Gastroesophageal sphincter (tissue), 4 donors: ENCODE results near the gene SLC29A4. TPM values are rescaled to one million over a fixed set of nuclear protein-coding genes. Genes with fewer than 3 reads are reported as not detected.
"Not testable (repeated sequence)": the region's sequence is repeated elsewhere in the genome, so short reads cannot be mapped to it uniquely, and the experiment has no call there.

ENCODE experiments used
- ATAC-seq: fragments of 150-250 bp; one replicate; pipeline ENCODE4 v1.9.1; 2016; ENCODE audit warnings: mild to moderate bottlenecking, moderate library complexity
- H3K27ac ChIP-seq, 4 donors: fragments of 200-600 bp; sonication (generic) in 3 of 4; 1 replicate in 3 of 4; 2 replicates in 1 of 4; pipeline ENCODE4 v1.5.1; 2016 to 2019
- H3K27me3 ChIP-seq: fragments of 200-600 bp; sonication (generic); one replicate; pipeline ENCODE4 v1.5.1; 2019
- H3K36me3 ChIP-seq, 2 donors: fragments of 200-600 bp; sonication (generic); one replicate each; pipeline ENCODE4 v1.5.1; 2019; ENCODE audit warnings: control low read depth in 1 of 2
- H3K4me1 ChIP-seq, 3 donors: fragments of 200-600 bp; sonication (generic); 1 replicate in 2 of 3; 2 replicates in 1 of 3; pipeline ENCODE4 v1.5.1; 2016 to 2019; ENCODE audit warnings: control low read depth in 2 of 3
- H3K4me3 ChIP-seq, 2 donors: fragments of 200-600 bp; sonication (generic); one replicate each; pipeline ENCODE4 v1.5.1; 2019; ENCODE audit warnings: mild to moderate bottlenecking in 1 of 2, moderate library complexity in 1 of 2
- H3K9me3 ChIP-seq, 3 donors: fragments of 200-600 bp; sonication (generic); one replicate each; pipeline ENCODE4 v1.5.1; 2017 to 2019; ENCODE audit warnings: control low read depth in 2 of 3
- EP300 ChIP-seq: sonication (generic); formaldehyde crosslinking; IDR thresholded peaks from one replicate; pipeline ENCODE4 v1.6.1; 2017; ENCODE audit warnings: antibody characterized with exemption, mild to moderate bottlenecking
- POLR2A ChIP-seq, 2 donors: fragments of 450-650 bp; IDR thresholded peaks; one replicate each; pipeline ENCODE4 v1.6.1; 2017; ENCODE audit warnings: antibody characterized with exemption in 2 of 2, mild to moderate bottlenecking in 2 of 2, moderate library complexity in 1 of 2
- POLR2AphosphoS5 ChIP-seq: sonication (generic); formaldehyde crosslinking; IDR thresholded peaks from one replicate; pipeline ENCODE4 v1.6.1; 2017; ENCODE audit warnings: antibody characterized with exemption
- WGBS, 2 donors: methylation state at CpG; one replicate each; pipeline ENCODE4 v1.1.5; 2018; ENCODE audit warnings: low coverage in 1 of 2; 5-methylcytosine and 5-hydroxymethylcytosine counted together
- total RNA-seq, 4 donors: library from RNA; depleted of rRNA; stranded (reverse); fragments of >200 nt; gene quantifications; one replicate each; pipeline ENCODE4 v1.1.0, GENCODE V29; 2016
- TF ChIP-seq, protein P1 (sequence below), 4 experiments: fragments of 200-600 bp in 2 of 4; fragments of 450-650 bp in 2 of 4; sonication (generic) in 1 of 4; IDR thresholded peaks; one replicate each; pipeline ENCODE4 v1.5.1; 2017 to 2019; ENCODE audit warnings: antibody characterized with exemption in 4 of 4, mild to moderate bottlenecking in 2 of 4, moderate library complexity in 2 of 4

SLC29A4 gene
- total RNA-seq, 4 donors from 2014 or later = 1.1 to 4.7 (median 2.4) TPM

DNA sequence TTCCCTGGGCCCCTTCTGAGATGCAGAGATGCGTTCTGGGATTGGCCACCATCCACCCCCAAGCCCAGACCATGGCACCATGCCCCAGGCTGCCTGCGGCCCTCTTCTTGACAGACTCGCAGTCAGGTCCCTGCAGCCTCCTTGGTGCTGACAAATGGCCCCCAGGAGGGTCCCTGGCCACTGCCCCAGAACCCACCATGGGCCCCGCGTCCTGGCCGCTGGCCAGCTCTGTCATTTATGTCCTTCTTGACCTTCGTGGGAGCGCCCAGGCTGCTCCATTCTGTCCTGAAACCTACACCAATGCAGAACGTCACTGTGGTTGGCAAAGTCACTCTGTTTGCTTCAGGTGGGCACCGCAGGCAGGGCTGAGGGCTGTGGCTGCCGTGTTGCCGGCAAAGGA is 39.5 kb upstream of the SLC29A4 start:
- Histone ChIP-seq H3K27me3 (no peaks in the 10 kb centered on the region), H3K4me1 (peaks cover 0 to 21% (median 3%) of the 10 kb centered on the region in 3 donors), H3K4me3 (no peak overlapping the region), H3K9me3 (no peaks in the 10 kb centered on the region), H3K27ac (no peak overlapping the region), H3K36me3 (no peaks in the 10 kb centered on the region)
- 80% methylated on average over 4 of the region's 12 CpGs; no CpG with 5 or more reads in 1 of the 2 donors for WGBS, 2 donors
- TF ChIP-seq POLR2A (IDR thresholded peaks at IDR 0.05) (no peak), EP300 (no peak), POLR2AphosphoS5 (no peak)
- TF ChIP-seq, protein P1, sequence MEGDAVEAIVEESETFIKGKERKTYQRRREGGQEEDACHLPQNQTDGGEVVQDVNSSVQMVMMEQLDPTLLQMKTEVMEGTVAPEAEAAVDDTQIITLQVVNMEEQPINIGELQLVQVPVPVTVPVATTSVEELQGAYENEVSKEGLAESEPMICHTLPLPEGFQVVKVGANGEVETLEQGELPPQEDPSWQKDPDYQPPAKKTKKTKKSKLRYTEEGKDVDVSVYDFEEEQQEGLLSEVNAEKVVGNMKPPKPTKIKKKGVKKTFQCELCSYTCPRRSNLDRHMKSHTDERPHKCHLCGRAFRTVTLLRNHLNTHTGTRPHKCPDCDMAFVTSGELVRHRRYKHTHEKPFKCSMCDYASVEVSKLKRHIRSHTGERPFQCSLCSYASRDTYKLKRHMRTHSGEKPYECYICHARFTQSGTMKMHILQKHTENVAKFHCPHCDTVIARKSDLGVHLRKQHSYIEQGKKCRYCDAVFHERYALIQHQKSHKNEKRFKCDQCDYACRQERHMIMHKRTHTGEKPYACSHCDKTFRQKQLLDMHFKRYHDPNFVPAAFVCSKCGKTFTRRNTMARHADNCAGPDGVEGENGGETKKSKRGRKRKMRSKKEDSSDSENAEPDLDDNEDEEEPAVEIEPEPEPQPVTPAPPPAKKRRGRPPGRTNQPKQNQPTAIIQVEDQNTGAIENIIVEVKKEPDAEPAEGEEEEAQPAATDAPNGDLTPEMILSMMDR (IDR thresholded peaks at IDR 0.05) = no peak
- ATAC-seq = no peak

DNA sequence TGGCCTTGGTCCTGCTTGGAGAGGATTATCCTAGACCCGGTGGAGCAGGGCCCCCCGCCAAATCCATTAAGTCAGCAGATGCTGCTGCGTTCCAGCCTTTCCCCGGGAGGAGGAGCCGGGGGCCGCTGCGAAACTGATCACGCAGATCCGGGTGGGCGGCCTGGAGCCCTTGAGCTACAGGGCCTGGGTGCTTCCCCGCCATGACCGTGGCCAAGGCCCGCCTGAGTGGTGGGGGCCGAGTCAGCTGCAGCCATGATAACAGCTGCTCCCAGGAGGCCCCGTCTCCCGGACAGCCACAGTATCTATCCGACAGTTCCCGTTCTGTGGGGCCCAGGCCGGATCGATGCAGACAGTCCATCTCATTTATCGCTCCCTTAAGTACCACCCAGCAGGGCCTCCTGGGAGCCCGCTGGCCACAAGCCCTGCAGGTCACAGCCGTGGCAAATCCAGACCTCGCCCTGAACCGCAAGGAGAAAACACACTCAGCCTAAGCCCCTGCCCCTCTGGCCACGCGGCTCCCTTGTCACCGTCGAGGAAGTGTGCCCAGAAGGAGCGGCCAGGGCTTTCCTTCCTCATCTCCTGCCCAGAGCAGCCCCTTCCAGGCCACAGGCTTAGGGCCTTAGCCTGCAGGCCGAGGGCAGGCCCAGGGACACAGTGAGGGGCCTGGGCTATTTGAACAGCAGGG is 34.4 kb upstream of the SLC29A4 start:
- 39% methylated on average over 4 of the region's 31 CpGs; no CpG with 5 or more reads in 1 of the 2 donors for WGBS, 2 donors
- ATAC-seq = peak; percentile 85

DNA sequence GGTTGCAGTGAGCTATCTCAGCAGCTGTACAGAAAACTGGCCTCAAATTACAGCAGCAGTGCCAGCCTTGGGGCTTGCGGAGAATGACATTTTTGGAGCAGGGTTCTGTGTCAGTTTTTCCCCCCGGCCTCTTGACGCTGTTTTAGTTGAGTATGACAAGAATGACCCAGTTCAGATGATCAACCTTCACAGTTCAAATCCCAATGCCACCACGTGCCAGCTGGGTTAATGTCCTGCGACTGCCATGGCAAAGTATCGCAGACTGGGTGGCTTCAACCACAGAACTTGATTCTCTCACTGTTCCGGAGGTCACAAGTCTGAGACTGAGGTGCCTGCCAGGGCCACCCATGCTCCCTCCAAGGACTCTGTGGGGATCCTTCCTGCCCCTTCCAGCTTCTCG is 32.0 kb upstream of the SLC29A4 start:
- H3K36me3 ChIP-seq, H3K4me1 ChIP-seq, H3K4me3 ChIP-seq, H3K27me3 ChIP-seq, H3K9me3 ChIP-seq, ATAC-seq, H3K27ac ChIP-seq: not testable (repeated sequence)
- WGBS, 2 donors = 94% methylated on average over 4 of the region's 8 CpGs; no CpG with 5 or more reads in 1 of the 2 donors

More for the DNA sequence above, 34.4 kb upstream of the SLC29A4 start:
- no peak overlapping the region for H3K4me3 ChIP-seq
- H3K36me3 ChIP-seq = no peaks in the 10 kb centered on the region
- TF ChIP-seq POLR2AphosphoS5 (no peak), POLR2A (IDR thresholded peaks at IDR 0.05) (no peak), EP300 (no peak)
- TF ChIP-seq, protein P1 (IDR thresholded peaks at IDR 0.05) = no peak
- peaks cover 0 to 5% (median 0%) of the 10 kb centered on the region in 3 donors for H3K4me1 ChIP-seq
- peaks cover 3% of the 10 kb centered on the region for H3K27me3 ChIP-seq
- peak overlapping the region in 3 of 4 donors; percentile 42 to 74 (median 54) for H3K27ac ChIP-seq
- no peaks in the 10 kb centered on the region for H3K9me3 ChIP-seq

DNA sequence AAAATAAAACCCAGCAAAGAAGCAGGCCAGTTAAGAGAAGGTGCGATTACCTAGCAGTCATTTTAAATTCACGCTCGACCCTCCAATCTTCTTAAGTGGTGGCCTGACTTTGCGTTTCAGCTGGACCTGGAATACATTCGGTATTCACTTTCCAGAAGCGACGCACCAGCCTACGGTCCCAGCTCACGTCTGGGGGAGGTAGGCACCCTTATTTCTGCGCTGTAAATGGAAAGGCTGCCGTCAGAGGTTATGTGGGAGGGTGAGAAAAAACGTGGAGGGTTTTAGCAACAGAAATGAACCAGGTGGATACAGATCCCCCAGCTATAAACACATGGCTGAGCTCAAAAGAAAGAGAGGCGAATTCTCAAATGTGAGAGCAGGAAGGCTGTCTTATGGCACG is 29.2 kb upstream of the SLC29A4 start:
- 57 to 82% methylated on average over 7 to 12 of the region's 14 CpGs for WGBS, 2 donors
- H3K36me3 ChIP-seq, ATAC-seq, H3K27ac ChIP-seq, H3K4me3 ChIP-seq, H3K9me3 ChIP-seq, H3K4me1 ChIP-seq, H3K27me3 ChIP-seq: not testable (repeated sequence)

DNA sequence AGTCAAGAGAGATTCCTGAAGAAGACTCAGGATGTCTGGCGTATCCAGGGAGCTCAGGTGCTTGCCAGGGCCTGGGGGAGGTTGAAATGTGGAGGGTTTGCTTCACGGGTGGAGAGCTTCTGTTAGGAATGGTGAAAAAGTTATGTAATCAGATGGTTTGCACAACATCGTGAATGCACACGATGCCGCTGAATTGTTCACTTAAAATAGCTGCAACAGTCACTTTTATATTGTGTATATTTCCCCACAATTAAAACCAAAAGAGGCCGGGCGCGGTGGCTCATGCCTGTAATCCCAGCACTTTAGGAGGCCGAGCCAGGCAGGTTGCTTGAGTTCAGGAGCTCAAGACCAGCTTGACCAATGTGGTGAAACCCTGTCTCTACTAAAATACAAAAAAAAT is 28.4 kb upstream of the SLC29A4 start:
- not testable (repeated sequence) for H3K27ac ChIP-seq, ATAC-seq

DNA sequence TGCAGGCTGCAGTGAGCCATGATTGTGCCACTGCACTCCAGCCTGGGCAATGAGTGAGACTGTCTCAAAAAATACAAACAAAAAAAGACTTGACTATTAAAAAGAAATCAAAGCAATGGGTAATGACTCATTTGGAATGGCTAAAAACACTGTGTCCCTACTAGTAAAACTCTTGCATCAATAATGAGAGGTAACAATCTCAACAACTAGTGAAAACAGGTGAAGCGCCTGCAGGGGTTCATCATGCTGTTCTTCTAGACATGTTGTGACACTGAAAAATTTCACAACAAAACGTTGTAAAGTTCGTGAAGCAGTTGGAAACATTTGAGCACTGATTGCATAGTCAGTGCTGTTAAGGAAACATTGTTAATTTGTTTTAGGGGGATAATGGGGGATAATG is 26.9 kb upstream of the SLC29A4 start:
- 50 to 67% methylated on average over 2 to 3 of the region's 3 CpGs for WGBS, 2 donors
- H3K9me3 ChIP-seq = no peaks in the 10 kb centered on the region
- TF ChIP-seq POLR2A (IDR thresholded peaks at IDR 0.05) = no peak
- TF ChIP-seq, protein P1 (IDR thresholded peaks at IDR 0.05) = no peak
- ATAC-seq = no peak
- no peaks in the 10 kb centered on the region for H3K36me3 ChIP-seq
- no peak overlapping the region for H3K27ac ChIP-seq
- H3K4me1 ChIP-seq = no peaks in the 10 kb centered on the region
- peaks cover 3% of the 10 kb centered on the region for H3K27me3 ChIP-seq
- no peak overlapping the region for H3K4me3 ChIP-seq

More for the DNA sequence above, 28.4 kb upstream of the SLC29A4 start:
- not testable (repeated sequence) for H3K4me3 ChIP-seq, H3K27me3 ChIP-seq, H3K9me3 ChIP-seq, H3K36me3 ChIP-seq, H3K4me1 ChIP-seq
- 83 to 89% methylated on average over 6 to 9 of the region's 9 CpGs for WGBS, 2 donors

DNA sequence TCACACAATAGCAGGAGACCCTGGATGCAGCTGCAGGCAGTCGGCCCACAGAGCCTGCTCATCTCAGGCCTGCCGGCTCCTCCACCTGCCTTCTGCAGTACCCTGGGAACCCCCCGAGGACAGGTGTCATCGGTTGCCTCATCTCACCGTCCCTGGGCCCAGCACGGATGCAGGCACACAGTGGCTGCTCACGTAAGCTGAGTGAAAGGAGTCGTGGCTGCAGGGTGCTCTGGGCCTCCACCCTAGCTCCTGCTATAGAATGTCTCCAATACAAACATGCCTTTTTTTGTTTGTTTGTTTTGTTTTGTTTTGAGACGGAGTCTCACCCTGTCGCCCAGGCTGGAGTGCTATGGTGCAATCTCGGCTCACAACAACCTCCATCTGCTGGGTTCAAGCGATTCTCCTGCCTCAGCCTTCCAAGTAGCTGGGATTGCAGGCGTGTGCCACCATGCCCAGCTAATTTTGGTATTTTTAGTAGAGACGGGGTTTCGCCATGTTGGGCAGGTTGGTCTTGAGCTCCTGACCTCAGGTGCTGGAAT is 22.1 kb upstream of the SLC29A4 start:
- H3K36me3 ChIP-seq, ATAC-seq, H3K4me3 ChIP-seq, H3K4me1 ChIP-seq, H3K27me3 ChIP-seq, H3K27ac ChIP-seq, H3K9me3 ChIP-seq: not testable (repeated sequence)
- 91% methylated on average over 12 of the region's 15 CpGs; no CpG with 5 or more reads in 1 of the 2 donors for WGBS, 2 donors

DNA sequence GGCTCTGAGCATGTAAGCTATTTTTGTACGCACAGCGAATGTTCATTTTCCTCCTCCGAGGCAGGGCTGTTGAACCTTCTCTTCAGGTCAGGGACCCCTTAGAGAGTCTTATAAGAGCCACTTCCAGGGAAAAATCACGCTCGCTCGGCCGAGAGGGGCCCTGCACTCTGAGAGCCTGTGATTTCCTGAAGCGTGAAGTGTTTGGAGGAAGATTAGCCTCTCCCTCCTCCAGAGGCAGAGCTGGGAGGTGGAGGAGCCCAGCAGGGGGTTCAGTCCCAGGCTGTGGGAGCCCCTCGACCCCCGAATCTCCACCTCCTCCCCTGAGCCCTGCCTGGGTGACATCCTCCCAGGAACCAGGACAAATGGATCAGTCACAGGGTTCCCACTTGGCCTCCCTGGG is 19.7 kb upstream of the SLC29A4 start:
- not testable (repeated sequence) for ATAC-seq, H3K4me1 ChIP-seq
- no CpG with 5 or more reads among the region's 10 CpGs for WGBS, 2 donors

More for the DNA sequence above, 19.7 kb upstream of the SLC29A4 start:
- not testable (repeated sequence) for H3K4me3 ChIP-seq, H3K36me3 ChIP-seq, H3K27ac ChIP-seq, H3K27me3 ChIP-seq, H3K9me3 ChIP-seq
